GM21367 (cell line): Measurements from ENCODE around the gene PCDHAC1.
"Not testable (repeated sequence)": the region's sequence is repeated elsewhere in the genome, so short reads cannot be mapped to it uniquely, and the experiment has no call there.

ENCODE experiments used
- ATAC-seq: cut with Tn5 transposase; IDR thresholded peaks from one replicate; pipeline ENCODE4 v1.9.1; 2021; ENCODE audit not compliant: unreplicated experiment

Gene PCDHAC1, protein sequence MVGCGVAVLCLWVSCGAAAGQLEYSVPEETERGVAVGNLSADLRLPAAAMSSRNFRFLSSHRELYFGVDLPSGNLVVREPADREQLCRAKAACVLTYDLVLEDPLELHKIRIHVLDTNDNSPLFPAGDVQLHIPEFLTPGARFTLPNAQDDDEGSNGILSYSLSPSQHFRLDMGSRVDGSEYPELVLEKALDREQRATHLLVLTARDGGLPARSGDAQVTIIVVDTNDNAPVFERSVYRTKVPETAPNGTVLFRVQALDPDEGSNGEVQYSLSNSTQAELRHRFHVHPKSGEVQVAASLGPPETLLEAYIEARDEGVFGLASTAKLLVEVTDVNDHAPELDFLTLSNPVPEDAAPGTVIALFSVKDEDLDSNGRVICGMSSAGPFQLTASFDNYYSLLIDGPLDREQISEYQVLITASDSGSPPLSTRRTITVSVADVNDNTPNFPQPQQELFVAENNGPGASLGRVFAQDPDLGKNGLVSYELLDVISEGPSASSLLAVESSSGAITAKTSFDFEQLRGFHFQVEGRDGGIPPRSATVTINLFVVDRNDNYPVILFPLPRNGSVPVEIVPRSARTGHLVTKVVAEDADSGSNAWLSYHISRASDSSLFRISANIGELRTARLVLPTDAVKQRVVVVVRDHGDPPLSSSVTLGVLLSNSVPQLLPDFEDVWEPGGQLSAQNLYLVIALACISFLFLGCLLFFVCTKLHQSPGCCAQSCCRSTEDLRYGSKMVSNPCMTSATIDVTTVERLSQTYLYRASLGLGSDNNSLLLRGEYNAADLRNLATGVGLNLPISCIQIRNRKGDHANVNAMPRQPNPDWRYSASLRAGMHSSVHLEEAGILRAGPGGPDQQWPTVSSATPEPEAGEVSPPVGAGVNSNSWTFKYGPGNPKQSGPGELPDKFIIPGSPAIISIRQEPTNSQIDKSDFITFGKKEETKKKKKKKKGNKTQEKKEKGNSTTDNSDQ

DNA sequence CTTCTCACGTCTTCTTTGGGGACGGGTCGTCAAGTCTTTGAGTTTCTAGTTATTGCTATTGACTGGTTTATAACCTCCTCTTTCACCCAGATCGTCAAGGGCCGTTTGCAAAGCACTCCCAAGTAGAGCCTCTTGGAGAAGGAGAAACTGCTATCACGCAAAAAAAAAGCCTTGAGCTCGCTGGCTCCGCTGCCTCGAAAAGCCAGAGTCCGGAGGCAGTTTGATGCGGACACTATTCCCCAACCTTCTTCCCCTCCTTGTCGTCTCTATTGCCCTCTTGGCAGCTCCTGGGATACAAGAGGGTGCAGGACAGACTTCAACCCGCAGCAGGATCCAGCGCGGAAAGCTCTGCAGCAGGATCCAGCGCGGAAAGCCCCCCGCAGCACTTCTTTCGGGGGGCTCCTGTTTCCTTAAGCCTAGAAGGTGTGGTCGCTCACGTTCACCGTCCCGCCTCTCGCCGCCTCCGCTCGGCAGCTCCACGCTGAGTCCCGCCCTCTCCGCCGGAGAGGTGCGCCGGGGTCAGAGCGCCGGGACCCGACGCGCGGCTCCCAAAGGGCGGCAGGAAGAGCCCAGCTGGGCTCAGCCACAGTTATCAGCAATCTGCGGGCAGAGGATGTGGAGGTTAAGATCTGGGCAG is at the start of gene PCDHAC1:
Gene PCDHAC1, plus strand, starts transcription at position 494 of the 637 bp plus-strand sequence. CDS start 594 bp downstream, outside the sequence.
- no peak for ATAC-seq

DNA sequence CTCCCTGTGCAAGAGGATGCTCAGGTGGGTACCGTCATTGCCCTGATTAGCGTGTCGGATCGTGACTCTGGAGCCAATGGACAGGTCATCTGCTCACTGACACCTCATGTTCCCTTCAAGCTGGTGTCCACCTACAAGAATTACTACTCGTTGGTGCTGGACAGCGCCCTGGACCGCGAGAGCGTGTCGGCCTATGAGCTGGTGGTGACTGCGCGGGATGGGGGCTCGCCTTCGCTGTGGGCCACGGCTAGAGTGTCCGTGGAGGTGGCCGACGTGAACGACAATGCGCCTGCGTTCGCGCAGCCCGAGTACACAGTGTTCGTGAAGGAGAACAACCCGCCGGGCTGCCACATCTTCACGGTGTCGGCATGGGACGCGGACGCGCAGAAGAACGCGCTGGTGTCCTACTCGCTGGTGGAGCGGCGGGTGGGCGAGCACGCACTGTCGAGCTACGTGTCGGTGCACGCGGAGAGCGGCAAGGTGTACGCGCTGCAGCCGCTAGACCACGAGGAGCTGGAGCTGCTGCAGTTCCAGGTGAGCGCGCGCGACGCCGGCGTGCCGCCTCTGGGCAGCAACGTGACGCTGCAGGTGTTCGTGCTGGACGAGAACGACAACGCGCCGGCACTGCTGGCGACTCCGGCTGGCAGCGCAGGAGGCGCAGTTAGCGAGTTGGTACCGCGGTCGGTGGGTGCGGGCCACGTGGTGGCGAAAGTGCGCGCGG is 49.4 kb upstream of the PCDHAC1 start:
- not testable (repeated sequence) for ATAC-seq

DNA sequence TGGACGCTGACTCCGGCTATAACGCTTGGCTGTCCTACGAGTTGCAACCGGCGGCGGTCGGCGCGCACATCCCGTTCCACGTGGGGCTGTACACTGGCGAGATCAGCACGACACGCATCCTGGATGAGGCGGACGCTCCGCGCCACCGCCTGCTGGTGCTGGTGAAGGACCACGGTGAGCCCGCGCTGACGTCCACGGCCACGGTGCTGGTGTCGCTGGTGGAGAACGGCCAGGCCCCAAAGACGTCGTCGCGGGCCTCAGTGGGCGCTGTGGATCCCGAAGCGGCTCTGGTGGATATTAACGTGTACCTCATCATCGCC is 48.9 kb upstream of the PCDHAC1 start:
- no peak for ATAC-seq

DNA sequence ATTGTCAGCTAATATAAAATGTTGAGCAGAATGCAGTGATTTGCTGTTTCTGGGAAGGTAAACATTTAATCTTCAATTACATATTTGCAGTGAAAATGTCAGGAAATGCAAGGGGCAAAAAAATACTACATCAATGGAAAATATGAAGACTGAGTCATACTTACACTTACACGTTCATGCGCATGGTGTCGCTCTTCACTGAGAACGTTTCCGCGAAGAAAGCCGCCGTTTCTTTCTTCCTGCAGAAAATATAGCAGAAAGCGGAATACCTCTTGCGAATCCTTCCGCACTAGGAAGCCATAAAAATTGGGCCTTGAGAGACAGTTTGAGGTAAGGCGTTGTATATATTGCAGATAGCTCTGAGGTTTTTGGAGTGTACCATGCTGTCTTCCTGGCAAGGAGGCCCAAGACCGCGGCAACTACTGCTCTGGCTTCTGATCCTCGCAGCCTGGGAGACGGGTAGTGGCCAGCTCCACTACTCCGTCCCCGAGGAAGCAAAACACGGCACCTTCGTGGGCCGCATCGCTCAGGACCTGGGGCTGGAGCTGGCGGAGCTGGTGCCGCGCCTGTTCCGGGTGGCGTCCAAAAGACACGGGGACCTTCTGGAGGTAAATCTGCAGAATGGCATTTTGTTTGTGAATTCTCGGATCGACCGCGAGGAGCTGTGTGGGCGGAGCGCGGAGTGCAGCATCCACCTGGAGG is 44.1 kb upstream of the PCDHAC1 start, which contains the start of gene PCDHA13:
Gene PCDHA13, plus strand, starts transcription at position 236 of the 702 bp plus-strand sequence. Its CDS starts 145 bp downstream, at position 381.
- ATAC-seq = no peak

GRCh38 chr5:140882591-140882899 is 43.6 kb upstream of the PCDHAC1 start:
- ATAC-seq = no peak

- ATAC-seq = no peak
These were observed 42.7 kb upstream of the PCDHAC1 start for GRCh38 chr5:140883373-140883772.

DNA sequence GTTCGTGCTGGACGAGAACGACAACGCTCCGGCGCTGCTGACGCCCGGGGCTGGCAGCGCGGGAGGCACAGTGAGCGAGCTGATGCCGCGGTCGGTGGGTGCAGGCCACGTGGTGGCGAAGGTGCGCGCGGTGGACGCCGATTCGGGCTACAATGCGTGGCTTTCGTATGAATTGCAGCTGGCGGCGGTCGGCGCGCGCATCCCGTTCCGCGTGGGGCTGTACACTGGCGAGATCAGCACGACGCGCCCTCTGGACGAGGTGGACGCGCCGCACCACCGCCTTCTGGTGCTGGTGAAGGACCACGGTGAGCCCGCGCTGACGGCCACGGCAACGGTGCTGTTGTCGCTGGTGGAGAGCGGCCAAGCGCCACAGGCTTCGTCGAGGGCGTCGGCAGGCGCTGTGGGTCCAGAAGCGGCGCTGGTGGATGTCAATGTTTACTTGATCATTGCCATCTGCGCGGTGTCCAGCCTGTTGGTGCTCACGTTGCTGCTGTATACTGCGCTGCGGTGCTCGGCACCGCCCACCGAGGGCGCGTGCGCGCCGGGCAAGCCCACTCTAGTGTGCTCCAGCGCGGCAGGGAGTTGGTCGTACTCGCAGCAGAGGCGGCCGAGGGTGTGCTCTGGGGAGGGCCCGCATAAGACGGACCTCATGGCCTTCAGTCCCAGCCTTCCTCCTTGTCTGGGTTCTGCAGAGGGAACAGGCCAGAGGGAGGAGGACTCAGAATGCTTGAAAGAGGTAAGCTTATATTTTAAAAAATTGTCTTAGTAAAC is 42.0 kb upstream of the PCDHAC1 start:
- ATAC-seq = no peak

DNA sequence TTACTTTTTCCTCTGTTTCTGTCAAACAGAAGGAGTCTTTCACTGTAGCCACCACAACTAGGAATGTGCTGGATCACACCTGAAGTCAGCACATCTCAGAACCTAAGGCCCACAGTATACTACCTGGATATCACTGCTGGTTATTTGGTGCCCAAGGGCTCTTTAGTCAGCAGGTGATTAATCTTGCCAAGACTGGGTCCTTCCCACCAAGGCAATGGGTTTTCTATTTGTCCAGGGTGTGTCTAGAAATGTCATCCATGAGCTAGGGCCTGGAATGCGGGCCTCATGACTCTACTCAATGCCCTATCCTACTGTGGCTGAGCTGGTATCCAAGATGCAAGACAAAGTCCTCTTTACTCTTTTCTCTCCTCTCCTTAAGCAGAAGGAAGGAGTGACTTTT is 9.8 kb upstream of the PCDHAC1 start:
- no peak for ATAC-seq

DNA sequence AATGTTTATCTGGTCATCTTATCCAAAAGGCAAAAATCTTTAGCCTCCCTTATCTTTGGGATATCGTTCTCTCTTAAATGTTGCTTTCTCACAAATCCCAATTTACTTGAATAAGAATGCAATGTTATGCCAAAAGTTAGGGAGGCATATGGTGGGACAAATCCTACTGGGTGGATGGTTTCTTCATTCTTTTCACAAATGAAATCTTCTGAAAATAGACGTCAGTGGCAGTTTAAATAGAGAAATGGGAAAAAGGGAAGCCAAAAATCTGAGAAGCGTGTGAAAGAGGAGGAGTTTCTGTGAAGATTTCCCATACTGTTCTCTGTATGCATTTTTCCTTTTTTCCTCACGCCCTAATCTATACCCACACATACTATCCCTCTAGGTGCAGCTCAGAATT is 2.5 kb upstream of the PCDHAC1 start:
- ATAC-seq = no peak

DNA sequence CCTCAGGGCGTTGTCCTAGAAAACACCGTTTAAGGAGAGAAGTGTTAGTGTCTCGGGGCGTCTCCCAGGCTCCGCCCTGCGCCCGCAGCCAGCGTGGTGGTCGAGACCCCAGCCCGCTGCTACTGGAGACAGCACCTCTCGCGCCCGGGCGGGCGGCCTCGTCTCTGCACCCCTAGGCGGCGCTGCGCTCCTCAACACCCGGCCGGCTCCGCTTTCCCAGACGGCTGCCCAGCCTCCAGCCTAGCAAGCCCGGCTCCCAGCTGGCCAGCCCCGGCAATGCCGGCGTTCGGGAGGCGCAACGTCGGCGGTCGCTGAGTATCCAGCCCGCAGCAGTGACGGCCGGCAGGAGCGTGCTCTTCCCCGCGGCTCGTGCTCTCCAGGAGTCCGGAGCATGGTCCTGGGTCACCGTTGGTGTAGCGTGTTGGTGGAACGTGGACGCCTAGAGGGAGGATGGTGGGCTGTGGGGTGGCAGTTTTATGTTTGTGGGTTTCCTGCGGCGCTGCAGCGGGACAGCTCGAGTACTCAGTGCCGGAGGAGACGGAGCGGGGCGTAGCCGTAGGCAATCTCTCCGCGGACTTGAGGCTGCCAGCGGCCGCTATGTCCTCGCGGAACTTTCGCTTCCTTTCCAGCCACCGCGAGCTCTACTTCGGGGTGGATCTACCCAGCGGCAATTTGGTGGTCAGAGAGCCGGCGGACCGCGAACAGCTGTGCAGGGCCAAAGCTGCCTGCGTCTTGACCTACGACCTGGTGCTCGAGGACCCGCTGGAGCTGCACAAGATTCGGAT is 536 bp downstream of the PCDHAC1 start:
- ATAC-seq = no peak

DNA sequence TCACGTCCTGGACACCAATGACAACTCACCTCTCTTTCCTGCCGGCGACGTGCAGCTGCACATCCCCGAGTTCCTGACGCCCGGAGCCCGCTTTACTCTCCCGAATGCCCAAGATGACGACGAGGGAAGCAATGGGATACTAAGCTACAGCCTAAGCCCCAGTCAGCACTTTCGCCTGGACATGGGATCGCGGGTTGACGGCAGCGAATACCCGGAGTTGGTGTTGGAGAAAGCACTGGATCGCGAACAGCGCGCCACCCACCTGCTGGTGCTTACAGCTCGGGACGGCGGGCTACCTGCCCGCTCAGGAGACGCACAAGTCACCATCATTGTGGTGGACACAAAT is 1.1 kb downstream of the PCDHAC1 start:
- no peak for ATAC-seq

GRCh38 chr5:140934964-140935606 is 9.0 kb downstream of the PCDHAC1 start:
- ATAC-seq = no peak

DNA sequence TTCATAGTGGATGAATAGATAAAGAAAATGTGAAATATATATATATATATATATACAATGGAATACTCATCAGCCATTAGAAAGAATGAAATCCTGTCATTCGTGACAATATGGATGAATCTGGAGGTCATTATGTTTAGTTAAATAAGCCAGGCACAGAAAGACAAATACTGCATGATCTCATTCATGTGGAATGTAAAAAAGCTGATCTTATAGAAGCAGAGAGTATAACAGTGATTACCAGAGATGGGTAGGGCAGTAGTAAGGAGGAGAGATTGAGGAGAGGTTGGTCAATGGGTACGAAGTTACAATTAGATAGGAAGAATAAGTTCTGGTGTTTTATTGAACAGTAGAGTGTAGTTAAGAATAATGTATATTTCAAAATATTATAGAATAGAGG is 20.5 kb downstream of the PCDHAC1 start:
- ATAC-seq = no peak

- ATAC-seq = no peak
These were observed 25.5 kb downstream of the PCDHAC1 start for GRCh38 chr5:140951636-140952035.

DNA sequence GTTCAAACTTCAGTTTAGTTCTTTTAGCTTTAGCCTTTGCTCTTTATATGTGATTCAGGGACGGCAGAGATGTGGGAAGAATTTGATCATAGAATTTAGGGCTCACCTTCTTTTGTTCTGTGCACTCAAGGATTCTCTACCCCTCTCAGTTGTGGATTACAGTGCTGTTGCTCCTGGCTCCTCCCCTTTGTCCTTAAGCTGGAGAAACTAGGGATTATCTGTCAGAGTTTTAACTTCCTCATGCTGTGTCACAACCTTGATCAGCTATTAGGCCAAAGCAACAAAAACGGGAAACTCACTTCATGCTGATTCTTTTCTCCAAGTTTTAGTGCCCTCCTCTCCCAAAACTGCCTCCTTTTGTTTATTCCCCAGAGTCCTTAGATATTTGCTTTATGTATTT is 27.1 kb downstream of the PCDHAC1 start:
- ATAC-seq = no peak

DNA sequence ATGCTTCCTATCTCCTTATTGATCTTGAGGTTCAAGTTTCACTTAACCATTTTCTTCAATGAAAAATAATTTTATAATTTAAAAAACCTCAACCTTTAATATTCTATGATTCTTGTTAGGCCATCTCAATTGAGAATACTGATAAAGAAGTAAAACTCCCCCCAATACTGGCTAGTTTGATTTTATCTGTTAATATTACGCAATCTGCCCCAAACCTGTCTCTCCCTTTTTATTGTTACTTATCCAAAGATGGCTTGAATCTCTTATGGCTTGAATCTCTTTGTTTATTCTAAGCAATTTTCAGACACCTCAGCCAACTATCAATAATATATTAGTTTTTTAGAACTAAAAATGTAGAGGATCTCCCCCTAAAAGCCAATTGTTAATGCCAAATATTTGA is 36.1 kb downstream of the PCDHAC1 start:
- no peak for ATAC-seq

DNA sequence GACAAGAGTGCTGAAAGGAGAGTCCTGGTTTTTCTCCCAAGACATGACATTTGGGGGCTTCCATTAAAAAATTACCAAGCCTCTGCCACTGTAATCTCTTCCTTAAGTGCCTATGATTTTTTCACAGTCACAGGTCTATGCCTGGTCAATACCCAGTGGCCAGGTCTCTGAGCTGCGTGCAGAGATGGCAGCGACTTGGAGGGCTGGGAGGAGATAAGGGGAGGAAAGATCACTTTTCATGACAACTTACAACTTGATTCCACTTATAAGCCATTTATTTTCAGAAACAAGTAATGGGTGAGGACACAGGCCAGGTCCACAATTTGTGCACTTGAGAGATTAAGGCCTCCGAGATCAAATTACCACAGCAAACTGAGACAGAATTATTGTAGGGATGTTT is 38.3 kb downstream of the PCDHAC1 start:
- ATAC-seq = no peak

DNA sequence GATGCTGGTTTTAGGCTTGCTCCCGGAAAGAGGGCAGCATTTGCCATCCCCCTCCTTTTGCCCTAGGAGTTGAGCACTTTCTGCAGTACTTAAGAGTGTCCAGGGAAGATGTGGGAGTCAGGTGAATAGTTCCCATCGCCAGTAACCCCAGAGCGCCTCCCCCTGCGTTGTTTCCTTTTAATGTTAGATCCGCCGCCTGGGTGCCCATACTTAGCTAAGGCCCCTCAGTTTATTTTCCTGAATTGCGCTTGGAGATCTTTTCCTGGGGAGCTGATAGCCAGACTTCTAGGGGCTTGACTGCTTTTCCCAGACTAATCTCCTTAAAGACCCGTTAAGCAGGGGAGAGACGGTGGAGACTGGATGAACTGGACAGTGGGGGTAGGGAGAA is 39.8 kb downstream of the PCDHAC1 start:
- no peak for ATAC-seq
